HepG2 (cell line): ENCODE results near the gene CXADR. TPM values are rescaled to one million over a fixed set of nuclear protein-coding genes. Genes with fewer than 3 reads are reported as not detected.

Experiments
- DR1 ChIP-seq: sonication (generic); formaldehyde crosslinking; IDR thresholded peaks from 2 replicates; pipeline ENCODE4 v1.8.0; 2021; ENCODE audit warnings: mild to moderate bottlenecking, missing genetic modification reagents, inconsistent platforms
- FLYWCH1 ChIP-seq: sonication (generic); formaldehyde crosslinking; IDR thresholded peaks from 2 replicates; pipeline ENCODE4 v1.8.1; 2023; ENCODE audit warnings: mild to moderate bottlenecking, missing genetic modification reagents
- FOXA1 ChIP-seq, 2 experiments: fragments of 450-650 bp in 1 of 2; sonication (generic) in 1 of 2; formaldehyde crosslinking in 1 of 2; IDR thresholded peaks; 2 replicates each; pipeline versions ENCODE4 v1.4.0 to v1.6.1; 2016 to 2020; ENCODE audit warnings: missing genetic modification reagents in 1 of 2
- FOXA3 ChIP-seq: IDR thresholded peaks from 2 replicates; pipeline ENCODE4 v1.6.1; 2016; ENCODE audit warnings: missing genetic modification reagents, missing compliant biosample characterization
- GATAD1 ChIP-seq: IDR thresholded peaks from 2 replicates; pipeline ENCODE4 v1.6.1; 2016; ENCODE audit warnings: missing genetic modification reagents, missing compliant biosample characterization
- NFAT5 ChIP-seq: sonication (generic); formaldehyde crosslinking; IDR thresholded peaks from 2 replicates; pipeline ENCODE4 v1.4.0; 2020; ENCODE audit warnings: missing genetic modification reagents
- NFKBIZ ChIP-seq: IDR thresholded peaks from 2 replicates; pipeline ENCODE4 v1.6.1; 2018; ENCODE audit warnings: missing genetic modification reagents, missing compliant biosample characterization
- PAXIP1 ChIP-seq: sonication (generic); formaldehyde crosslinking; conservative IDR thresholded peaks from 2 replicates; pipeline ENCODE4 v1.4.0; 2020; ENCODE audit warnings: mild to moderate bottlenecking, missing genetic modification reagents, moderate library complexity
- RBM22 ChIP-seq: fragments of 200-400 bp; formaldehyde crosslinking; optimal IDR thresholded peaks from 2 replicates; pipeline ENCODE3; 2017; ENCODE audit warnings: mild to moderate bottlenecking, low read length, moderate library complexity
- ZNF235 ChIP-seq: sonication (generic); formaldehyde crosslinking; IDR thresholded peaks from 2 replicates; pipeline ENCODE4 v1.8.1; 2023; ENCODE audit warnings: mild to moderate bottlenecking, missing genetic modification reagents, borderline replicate concordance
- ZNF260 ChIP-seq: sonication (generic); formaldehyde crosslinking; IDR thresholded peaks from 2 replicates; pipeline ENCODE4 v1.4.0; 2020; ENCODE audit warnings: missing genetic modification reagents, low read depth, mild to moderate bottlenecking, borderline replicate concordance
- ZNF619 ChIP-seq: sonication (generic); formaldehyde crosslinking; IDR thresholded peaks from 2 replicates; pipeline ENCODE4 v1.4.0; 2020; ENCODE audit warnings: mild to moderate bottlenecking, missing genetic modification reagents
- ZNF747 ChIP-seq: sonication (generic); formaldehyde crosslinking; IDR thresholded peaks from 2 replicates; pipeline ENCODE4 v1.8.1; 2023; ENCODE audit warnings: missing genetic modification reagents, mild to moderate bottlenecking, borderline replicate concordance
- polyA plus RNA-seq, 8 experiments: library from polyadenylated mRNA; depleted of rRNA in 3 of 8; stranded (reverse) in 7 of 8; unstranded in 1 of 8; fragments of >200 nt; fragmentation: Illumina TruSeq in 4 of 8; extraction: Trizol in 4 of 8; gene quantifications; 2 replicates each; pipeline versions ENCODE4 v1.2.1 to v1.2.3, GENCODE V29; 2011 to 2016; ENCODE audit warnings: low read depth in 4 of 8, missing spikeins in 1 of 8, mixed read lengths in 1 of 8; ENCODE audit not compliant: insufficient read depth in 1 of 8
- total RNA-seq, 5 experiments: library from RNA; depleted of rRNA; stranded (reverse); fragments of >200 nt; fragmentation: Illumina TruSeq; extraction: Trizol; gene quantifications; 2 replicates each; pipeline ENCODE4 v1.2.3, GENCODE V29; 2016; ENCODE audit warnings: low read depth in 1 of 5
- TF ChIP-seq, protein P1 (sequence below), 2 experiments: IDR thresholded peaks; 2 replicates each; pipeline ENCODE4 v1.6.1; 2011 to 2012; ENCODE audit warnings: low read length in 2 of 2, borderline replicate concordance in 1 of 2, low read depth in 1 of 2, mild to moderate bottlenecking in 1 of 2, moderate library complexity in 1 of 2
- TF ChIP-seq, protein P2 (sequence below): sonication (generic); formaldehyde crosslinking; IDR thresholded peaks from 2 replicates; pipeline ENCODE4 v1.5.1; 2020; ENCODE audit warnings: mild to moderate bottlenecking, moderate library complexity, missing genetic modification reagents

The CXADR gene
- total and polyA plus RNA-seq, 2 of the 13 experiments (the other 11 are each of a cell fraction or from before 2014, with no cell fraction given): 86.8 to 110 TPM

- TF ChIP-seq NFAT5 (CRISPR knock-in tag): no peak
- no peak for TF ChIP-seq FLYWCH1 (CRISPR knock-in tag)
- peak; percentile 33; the same call in 1 of the 2 replicates for TF ChIP-seq FOXA3 (CRISPR knock-in tag)
- no peak for TF ChIP-seq DR1 (CRISPR knock-in tag)
- TF ChIP-seq ZNF747 (CRISPR knock-in tag): no peak
- TF ChIP-seq FOXA1 (IDR thresholded peaks at IDR 0.05): no peak
- peak; percentile 22; the same call in 1 of the 2 replicates for TF ChIP-seq FOXA1 (CRISPR knock-in tag; IDR thresholded peaks at IDR 0.05)
- TF ChIP-seq, protein P1, sequence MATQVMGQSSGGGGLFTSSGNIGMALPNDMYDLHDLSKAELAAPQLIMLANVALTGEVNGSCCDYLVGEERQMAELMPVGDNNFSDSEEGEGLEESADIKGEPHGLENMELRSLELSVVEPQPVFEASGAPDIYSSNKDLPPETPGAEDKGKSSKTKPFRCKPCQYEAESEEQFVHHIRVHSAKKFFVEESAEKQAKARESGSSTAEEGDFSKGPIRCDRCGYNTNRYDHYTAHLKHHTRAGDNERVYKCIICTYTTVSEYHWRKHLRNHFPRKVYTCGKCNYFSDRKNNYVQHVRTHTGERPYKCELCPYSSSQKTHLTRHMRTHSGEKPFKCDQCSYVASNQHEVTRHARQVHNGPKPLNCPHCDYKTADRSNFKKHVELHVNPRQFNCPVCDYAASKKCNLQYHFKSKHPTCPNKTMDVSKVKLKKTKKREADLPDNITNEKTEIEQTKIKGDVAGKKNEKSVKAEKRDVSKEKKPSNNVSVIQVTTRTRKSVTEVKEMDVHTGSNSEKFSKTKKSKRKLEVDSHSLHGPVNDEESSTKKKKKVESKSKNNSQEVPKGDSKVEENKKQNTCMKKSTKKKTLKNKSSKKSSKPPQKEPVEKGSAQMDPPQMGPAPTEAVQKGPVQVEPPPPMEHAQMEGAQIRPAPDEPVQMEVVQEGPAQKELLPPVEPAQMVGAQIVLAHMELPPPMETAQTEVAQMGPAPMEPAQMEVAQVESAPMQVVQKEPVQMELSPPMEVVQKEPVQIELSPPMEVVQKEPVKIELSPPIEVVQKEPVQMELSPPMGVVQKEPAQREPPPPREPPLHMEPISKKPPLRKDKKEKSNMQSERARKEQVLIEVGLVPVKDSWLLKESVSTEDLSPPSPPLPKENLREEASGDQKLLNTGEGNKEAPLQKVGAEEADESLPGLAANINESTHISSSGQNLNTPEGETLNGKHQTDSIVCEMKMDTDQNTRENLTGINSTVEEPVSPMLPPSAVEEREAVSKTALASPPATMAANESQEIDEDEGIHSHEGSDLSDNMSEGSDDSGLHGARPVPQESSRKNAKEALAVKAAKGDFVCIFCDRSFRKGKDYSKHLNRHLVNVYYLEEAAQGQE (IDR thresholded peaks at IDR 0.05; ENCODE audit: borderline replicate concordance in 1 of 2, low read depth in 1 of 2, low read length in 2 of 2): no peak
- TF ChIP-seq, protein P2, sequence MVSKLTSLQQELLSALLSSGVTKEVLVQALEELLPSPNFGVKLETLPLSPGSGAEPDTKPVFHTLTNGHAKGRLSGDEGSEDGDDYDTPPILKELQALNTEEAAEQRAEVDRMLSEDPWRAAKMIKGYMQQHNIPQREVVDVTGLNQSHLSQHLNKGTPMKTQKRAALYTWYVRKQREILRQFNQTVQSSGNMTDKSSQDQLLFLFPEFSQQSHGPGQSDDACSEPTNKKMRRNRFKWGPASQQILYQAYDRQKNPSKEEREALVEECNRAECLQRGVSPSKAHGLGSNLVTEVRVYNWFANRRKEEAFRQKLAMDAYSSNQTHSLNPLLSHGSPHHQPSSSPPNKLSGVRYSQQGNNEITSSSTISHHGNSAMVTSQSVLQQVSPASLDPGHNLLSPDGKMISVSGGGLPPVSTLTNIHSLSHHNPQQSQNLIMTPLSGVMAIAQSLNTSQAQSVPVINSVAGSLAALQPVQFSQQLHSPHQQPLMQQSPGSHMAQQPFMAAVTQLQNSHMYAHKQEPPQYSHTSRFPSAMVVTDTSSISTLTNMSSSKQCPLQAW (CRISPR knock-in tag): no peak
- no peak for TF ChIP-seq ZNF260 (CRISPR knock-in tag)
- TF ChIP-seq GATAD1 (CRISPR knock-in tag): no peak
- no peak for TF ChIP-seq RBM22
- TF ChIP-seq PAXIP1: 0 out of 2 replicates have a peak, but pooled peaks have one; percentile 38
- no peak for TF ChIP-seq NFKBIZ (CRISPR knock-in tag)
- no peak for TF ChIP-seq ZNF619
- no peak for TF ChIP-seq ZNF235 (CRISPR knock-in tag)
Measured at GRCh38 chr21:17497316-17497715, 15.5 kb upstream of the CXADR start (continued).
